Lower lobe of right lung (tissue), 2 donors: ENCODE data around the gene PNKP. TPM values are rescaled to one million over a fixed set of nuclear protein-coding genes. Genes with fewer than 3 reads are reported as not detected.

ENCODE experiments used
- ATAC-seq, 2 donors: fragments of 200-7000 bp; cut with Tn5 transposase; one replicate each; pipeline ENCODE4 v1.9.1; 2020 to 2022; ENCODE audit warnings: mild to moderate bottlenecking in 2 of 2, moderate library complexity in 2 of 2
- DNase-seq: peaks from one replicate; pipeline ENCODE4 v3.0.0-alpha.2; 2020
- H3K27ac ChIP-seq: fragments of 200-600 bp; one replicate; pipeline ENCODE4 v1.8.0; 2022
- H3K27me3 ChIP-seq: fragments of 200-600 bp; one replicate; pipeline ENCODE4 v1.8.0; 2022; ENCODE audit warnings: low read depth
- H3K36me3 ChIP-seq: fragments of 200-600 bp; one replicate; pipeline ENCODE4 v1.8.0; 2022; ENCODE audit warnings: mild to moderate bottlenecking
- H3K4me1 ChIP-seq: fragments of 200-600 bp; one replicate; pipeline ENCODE4 v1.8.0; 2022
- H3K4me3 ChIP-seq: fragments of 200-600 bp; one replicate; pipeline ENCODE4 v1.8.0; 2022; ENCODE audit warnings: mild to moderate bottlenecking
- H3K9me3 ChIP-seq: fragments of 200-600 bp; one replicate; pipeline ENCODE4 v1.8.0; 2022
- intact Hi-C: fragments of 100-400 bp; cut with DNase I; formaldehyde crosslinking; loops from one replicate; pipeline ENCODE4 v1.11.0; 2022
- total RNA-seq: library from RNA; stranded (reverse); fragmentation: NEBNext Ultra II Directional; extraction: Animal tissue kit (Norgen Biotek cat#: 25700); gene quantifications from one replicate; pipeline ENCODE4 v1.2.1, GENCODE V29; 2021
- TF ChIP-seq, protein P1 (sequence below): fragments of 200-600 bp; IDR thresholded peaks from one replicate; pipeline ENCODE4 v1.8.0; 2022; ENCODE audit warnings: antibody characterized with exemption, mild to moderate bottlenecking
- donor health status: DM: no; HTN: yes; CAD: no; lungs with severe emphysema.

PNKP gene
- total RNA-seq, 1 donor from 2014 or later = 78.0 TPM

DNA sequence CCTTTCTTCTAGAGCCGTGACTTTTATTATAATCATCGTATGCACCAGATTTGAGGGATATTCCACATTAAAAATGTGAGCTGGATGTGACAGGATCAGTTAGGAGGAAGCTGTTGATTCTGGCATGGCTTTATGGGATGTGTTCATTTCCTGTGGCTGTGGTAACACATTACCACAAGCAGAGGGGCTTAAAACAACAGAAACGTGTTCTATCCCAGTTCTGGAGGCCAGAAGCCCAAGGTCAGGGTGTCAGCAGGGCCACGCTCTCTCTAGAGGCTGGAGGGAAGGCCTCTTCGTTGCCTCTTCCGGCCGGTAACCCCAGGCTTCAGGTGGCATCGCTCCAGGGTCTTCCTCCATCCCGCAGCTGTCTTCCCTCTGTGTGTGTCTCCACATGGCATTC is 34.8 kb downstream of the PNKP start:
- TF ChIP-seq, protein P1, sequence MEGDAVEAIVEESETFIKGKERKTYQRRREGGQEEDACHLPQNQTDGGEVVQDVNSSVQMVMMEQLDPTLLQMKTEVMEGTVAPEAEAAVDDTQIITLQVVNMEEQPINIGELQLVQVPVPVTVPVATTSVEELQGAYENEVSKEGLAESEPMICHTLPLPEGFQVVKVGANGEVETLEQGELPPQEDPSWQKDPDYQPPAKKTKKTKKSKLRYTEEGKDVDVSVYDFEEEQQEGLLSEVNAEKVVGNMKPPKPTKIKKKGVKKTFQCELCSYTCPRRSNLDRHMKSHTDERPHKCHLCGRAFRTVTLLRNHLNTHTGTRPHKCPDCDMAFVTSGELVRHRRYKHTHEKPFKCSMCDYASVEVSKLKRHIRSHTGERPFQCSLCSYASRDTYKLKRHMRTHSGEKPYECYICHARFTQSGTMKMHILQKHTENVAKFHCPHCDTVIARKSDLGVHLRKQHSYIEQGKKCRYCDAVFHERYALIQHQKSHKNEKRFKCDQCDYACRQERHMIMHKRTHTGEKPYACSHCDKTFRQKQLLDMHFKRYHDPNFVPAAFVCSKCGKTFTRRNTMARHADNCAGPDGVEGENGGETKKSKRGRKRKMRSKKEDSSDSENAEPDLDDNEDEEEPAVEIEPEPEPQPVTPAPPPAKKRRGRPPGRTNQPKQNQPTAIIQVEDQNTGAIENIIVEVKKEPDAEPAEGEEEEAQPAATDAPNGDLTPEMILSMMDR = no peak
- DNase-seq = no peak
- Histone ChIP-seq H3K27me3 (no peaks in the 10 kb centered on the region), H3K36me3 (peaks cover 100% of the 10 kb centered on the region), H3K4me1 (no peaks in the 10 kb centered on the region), H3K4me3 (no peak overlapping the region), H3K27ac (no peak overlapping the region), H3K9me3 (no peaks in the 10 kb centered on the region)
- intact Hi-C loops = no loop called here
- no peak for ATAC-seq

- intact Hi-C loops = no loop called here
- H3K36me3 ChIP-seq = peaks cover 99% of the 10 kb centered on the region
- DNase-seq (no peak), ATAC-seq (no peak)
- H3K27me3 ChIP-seq = no peaks in the 10 kb centered on the region
- H3K27ac ChIP-seq = no peak overlapping the region
- H3K4me1 ChIP-seq = no peaks in the 10 kb centered on the region
- TF ChIP-seq, protein P1 = no peak
- H3K4me3 ChIP-seq = no peak overlapping the region
- H3K9me3 ChIP-seq = no peaks in the 10 kb centered on the region
Observed at GRCh38 chr19:49831592-49831991, 35.8 kb downstream of the PNKP start.

DNA sequence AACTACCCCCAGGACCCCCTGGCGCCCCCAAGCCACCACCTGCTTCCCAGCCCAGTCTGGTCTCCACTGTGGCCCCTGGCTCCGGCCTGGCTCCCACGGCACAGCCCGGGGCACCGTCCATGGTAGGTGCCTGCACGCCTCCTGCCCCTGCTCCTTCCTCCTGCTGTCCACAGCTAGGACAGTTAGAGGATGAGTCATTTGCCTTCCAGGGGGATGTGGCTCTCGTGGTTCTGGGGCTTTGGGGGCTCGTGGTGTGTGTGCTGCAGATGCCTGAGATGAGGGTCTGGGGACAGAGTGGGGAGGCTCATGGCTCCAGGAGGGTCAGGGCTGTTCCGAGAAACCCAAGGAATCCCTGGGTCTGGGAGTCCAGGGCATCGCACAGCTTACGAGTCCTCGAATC is 36.6 kb downstream of the PNKP start:
- TF ChIP-seq, protein P1 = no peak
- no peak for ATAC-seq
- no peak for DNase-seq
- Histone ChIP-seq H3K9me3 (no peaks in the 10 kb centered on the region), H3K4me3 (no peak overlapping the region), H3K27ac (no peak overlapping the region), H3K27me3 (no peaks in the 10 kb centered on the region), H3K4me1 (no peaks in the 10 kb centered on the region), H3K36me3 (peaks cover 91% of the 10 kb centered on the region)
- intact Hi-C loops = no loop called here

DNA sequence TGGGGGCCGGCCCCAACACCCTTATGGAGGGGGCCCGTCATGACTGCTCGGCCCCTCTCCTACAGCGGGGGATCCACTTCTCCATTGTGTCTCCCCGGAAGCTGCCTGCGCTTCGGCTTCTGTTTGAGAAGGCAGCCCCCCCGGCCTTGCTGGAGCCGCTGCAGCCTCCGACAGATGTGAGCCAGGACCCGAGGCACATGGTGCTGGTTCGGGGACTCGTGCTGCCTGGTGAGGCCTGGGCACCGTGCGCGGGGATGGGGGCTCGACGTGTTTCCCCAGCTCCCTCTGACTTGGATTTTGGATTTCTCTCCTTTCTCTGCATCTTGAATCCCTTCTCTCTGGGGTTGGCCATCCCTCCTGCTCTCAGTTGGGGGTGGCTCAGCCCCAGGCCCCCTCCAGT is 37.7 kb downstream of the PNKP start:
- H3K36me3 ChIP-seq = peaks cover 80% of the 10 kb centered on the region
- TF ChIP-seq, protein P1 = no peak
- intact Hi-C loops = no loop called here

DNA sequence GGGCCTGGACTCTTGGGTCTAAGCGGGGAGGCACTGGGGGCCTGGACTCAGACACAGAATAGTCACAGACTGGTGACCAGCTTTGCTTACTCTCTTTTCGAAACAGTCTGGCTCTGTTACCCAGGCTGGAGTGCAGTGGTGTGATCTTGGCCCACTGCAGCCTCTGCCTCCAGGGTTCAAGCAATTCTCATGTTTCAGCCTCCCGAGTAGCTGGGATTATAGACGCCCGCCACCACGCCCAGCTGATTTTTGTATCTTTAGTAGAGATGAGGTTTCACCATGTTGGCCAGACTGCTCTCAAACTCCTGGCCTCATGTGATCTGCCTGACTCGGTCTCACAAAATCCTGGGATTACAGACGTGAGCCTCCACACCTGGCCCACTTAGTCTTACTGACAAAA is 38.2 kb downstream of the PNKP start:
- no peak overlapping the region for H3K4me3 ChIP-seq
- no peaks in the 10 kb centered on the region for H3K27me3 ChIP-seq
- H3K9me3 ChIP-seq = no peaks in the 10 kb centered on the region
- H3K4me1 ChIP-seq = no peaks in the 10 kb centered on the region
- H3K27ac ChIP-seq = no peak overlapping the region
- DNase-seq = no peak
- peaks cover 79% of the 10 kb centered on the region for H3K36me3 ChIP-seq
- intact Hi-C loops = no loop called here
- no peak for ATAC-seq
- TF ChIP-seq, protein P1 = no peak

More for the DNA sequence above, 37.7 kb downstream of the PNKP start:
- H3K27ac ChIP-seq = no peak overlapping the region
- no peaks in the 10 kb centered on the region for H3K9me3 ChIP-seq
- no peak for DNase-seq
- no peaks in the 10 kb centered on the region for H3K27me3 ChIP-seq
- ATAC-seq = no peak
- H3K4me3 ChIP-seq = no peak overlapping the region
- no peaks in the 10 kb centered on the region for H3K4me1 ChIP-seq

DNA sequence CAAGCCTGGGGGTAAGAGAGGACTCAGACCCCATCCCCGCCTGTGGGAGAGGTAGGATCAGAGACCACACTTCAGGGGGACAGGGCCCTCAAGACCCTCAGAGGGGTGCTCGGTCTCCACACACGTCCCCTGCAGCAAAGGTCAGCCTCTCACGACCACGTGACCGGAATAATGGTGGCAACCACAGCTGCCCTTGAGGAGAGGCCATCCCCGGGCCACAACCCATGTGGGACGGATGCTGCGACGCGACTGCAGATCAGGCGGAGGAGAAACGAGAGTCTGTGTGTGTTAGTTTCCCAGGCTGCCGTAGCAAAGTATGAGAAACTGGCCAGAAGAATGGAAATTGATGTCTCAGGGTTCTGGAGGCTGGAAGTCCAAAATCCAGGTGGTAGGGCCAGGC is 40.3 kb downstream of the PNKP start:
- Histone ChIP-seq H3K27ac (no peak overlapping the region), H3K4me3 (no peak overlapping the region), H3K36me3 (peaks cover 75% of the 10 kb centered on the region), H3K4me1 (no peaks in the 10 kb centered on the region), H3K27me3 (no peaks in the 10 kb centered on the region), H3K9me3 (no peaks in the 10 kb centered on the region)
- TF ChIP-seq, protein P1 = no peak
- ATAC-seq (no peak), DNase-seq (no peak)
- intact Hi-C loops = no loop called here
